OCI-LY7 (cell line): ENCODE data around the gene ARHGAP24.

Experiments
- CTCF ChIP-seq: fragments of 200-600 bp; sonication (generic); conservative IDR thresholded peaks from 2 replicates; pipeline ENCODE4 v1.5.1; 2014; ENCODE audit warnings: mild to moderate bottlenecking, antibody characterized with exemption, low read length, moderate library complexity, mixed read lengths
- EZH2phosphoT487 ChIP-seq: fragments of 200-600 bp; sonication (generic); IDR thresholded peaks from 2 replicates; pipeline ENCODE4 v1.6.1; 2018; ENCODE audit warnings: low read depth, borderline replicate concordance, mild to moderate bottlenecking, mixed run types, antibody characterized with exemption, low read length, moderate library complexity, mixed read lengths

DNA sequence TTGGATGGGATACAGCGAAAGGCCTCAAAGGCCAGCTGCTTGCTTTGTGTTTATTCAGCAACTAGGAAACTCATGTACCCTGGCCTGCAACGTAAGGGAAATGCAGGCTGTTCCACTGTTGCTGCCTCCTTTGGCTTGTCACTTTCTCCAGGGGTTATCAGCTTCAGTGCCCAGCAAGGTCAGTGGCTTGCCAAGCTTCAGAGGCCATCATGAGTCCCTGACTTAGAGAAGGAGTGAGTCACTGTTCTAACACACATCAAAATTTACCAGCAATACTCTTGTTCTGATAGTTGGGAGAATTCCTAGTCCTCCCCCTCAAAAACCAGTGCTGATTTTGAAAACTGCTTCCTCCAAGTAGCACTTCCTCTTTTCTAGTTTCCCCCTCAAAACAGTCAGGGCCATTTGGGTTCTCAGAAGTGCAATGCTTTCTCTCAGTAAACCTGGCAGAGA is 250.8 kb downstream of the ARHGAP24 start:
- TF ChIP-seq CTCF: no peak
- no peak for TF ChIP-seq EZH2phosphoT487
